Measurements from ENCODE around the gene RNF212. TPM values are rescaled to one million over a fixed set of nuclear protein-coding genes. Genes with fewer than 3 reads are reported as not detected.
A peak's percentile ranks its signal among the peaks of the same experiment; 100 is the strongest.

RNF212 gene
- total RNA-seq, 4 donors from 2014 or later: 4.5 to 6.6 (median 5.4) TPM; not detected in 1

DNA sequence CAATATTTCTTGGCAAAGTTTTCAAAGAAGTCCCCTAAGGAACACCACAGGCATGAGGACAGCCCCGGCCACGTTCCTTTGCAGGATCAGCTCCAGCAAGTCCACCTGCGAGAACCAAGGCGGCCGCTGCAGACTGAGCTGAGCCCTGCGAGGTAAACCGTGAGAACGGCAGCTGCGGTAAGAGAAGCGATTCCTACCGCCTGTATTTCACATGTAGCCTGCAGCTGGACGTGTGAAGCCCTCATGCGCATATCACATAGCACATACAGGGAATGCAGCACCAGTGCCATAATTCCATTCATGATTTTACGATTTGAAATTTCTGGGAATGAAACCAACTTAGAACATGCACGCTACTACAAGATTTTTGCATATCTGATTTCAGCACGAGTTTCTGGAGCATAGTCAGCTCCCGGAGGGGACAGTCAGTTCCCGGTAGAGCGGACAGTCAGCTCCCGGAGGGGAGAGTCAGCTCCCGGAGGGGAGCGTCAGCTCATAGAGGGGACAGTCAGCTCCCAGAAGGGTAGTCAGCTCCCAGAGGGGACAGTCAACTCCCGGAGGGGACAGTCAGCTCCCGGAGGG lies 60.2 kb downstream of the RNF212 start:
- Histone ChIP-seq H3K36me3 (no peaks in the 10 kb centered on the region), H3K27me3 (no peaks in the 10 kb centered on the region), H3K9me3 (no peaks in the 10 kb centered on the region), H3K4me1 (peaks cover 0 to 9% (median 0%) of the 10 kb centered on the region in 4 donors), H3K27ac (no peak overlapping the region), H3K4me3 (no peak overlapping the region)
- TF ChIP-seq POLR2A (IDR thresholded peaks at IDR 0.05): no peak
- TF ChIP-seq, protein P1, sequence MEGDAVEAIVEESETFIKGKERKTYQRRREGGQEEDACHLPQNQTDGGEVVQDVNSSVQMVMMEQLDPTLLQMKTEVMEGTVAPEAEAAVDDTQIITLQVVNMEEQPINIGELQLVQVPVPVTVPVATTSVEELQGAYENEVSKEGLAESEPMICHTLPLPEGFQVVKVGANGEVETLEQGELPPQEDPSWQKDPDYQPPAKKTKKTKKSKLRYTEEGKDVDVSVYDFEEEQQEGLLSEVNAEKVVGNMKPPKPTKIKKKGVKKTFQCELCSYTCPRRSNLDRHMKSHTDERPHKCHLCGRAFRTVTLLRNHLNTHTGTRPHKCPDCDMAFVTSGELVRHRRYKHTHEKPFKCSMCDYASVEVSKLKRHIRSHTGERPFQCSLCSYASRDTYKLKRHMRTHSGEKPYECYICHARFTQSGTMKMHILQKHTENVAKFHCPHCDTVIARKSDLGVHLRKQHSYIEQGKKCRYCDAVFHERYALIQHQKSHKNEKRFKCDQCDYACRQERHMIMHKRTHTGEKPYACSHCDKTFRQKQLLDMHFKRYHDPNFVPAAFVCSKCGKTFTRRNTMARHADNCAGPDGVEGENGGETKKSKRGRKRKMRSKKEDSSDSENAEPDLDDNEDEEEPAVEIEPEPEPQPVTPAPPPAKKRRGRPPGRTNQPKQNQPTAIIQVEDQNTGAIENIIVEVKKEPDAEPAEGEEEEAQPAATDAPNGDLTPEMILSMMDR (IDR thresholded peaks at IDR 0.05): no peak
- DNase-seq: peak in 2 of 3 donors; percentile 45 to 48

DNA sequence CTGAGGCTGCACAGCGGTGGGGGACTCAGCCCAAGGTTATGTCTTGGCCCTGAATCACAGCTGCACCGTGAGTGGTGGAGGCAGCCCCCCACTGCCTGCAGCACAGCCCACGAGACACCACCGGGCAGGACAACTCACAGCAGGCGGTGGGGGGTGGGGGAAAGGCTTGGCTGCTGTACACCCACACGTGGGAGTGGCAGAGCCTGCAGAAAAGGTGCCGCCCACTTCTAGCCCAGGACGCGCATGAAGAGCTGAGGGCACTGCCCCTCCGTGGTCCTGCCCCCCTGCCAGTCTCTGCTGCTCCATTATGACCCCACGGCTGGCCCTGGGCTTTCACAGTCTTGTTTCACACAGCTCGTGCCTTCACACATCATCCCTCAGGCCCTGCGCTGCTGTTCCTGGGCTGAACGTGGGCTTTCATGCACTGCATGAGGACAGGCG lies 61.1 kb downstream of the RNF212 start:
- Histone ChIP-seq H3K4me3 (no peak overlapping the region), H3K4me1 (peaks cover 0 to 18% (median 0%) of the 10 kb centered on the region in 4 donors), H3K27me3 (no peaks in the 10 kb centered on the region), H3K27ac (no peak overlapping the region), H3K36me3 (no peaks in the 10 kb centered on the region), H3K9me3 (no peaks in the 10 kb centered on the region)
- no peak for TF ChIP-seq POLR2A (IDR thresholded peaks at IDR 0.05)
- TF ChIP-seq, protein P1 (IDR thresholded peaks at IDR 0.05): no peak
- DNase-seq: peak in 2 of 3 donors; percentile 29 to 34

- no peak overlapping the region for H3K4me3 ChIP-seq
- no peak for TF ChIP-seq POLR2A (IDR thresholded peaks at IDR 0.05)
- TF ChIP-seq, protein P1 (IDR thresholded peaks at IDR 0.05): no peak
- H3K27me3 ChIP-seq: no peaks in the 10 kb centered on the region
- H3K4me1 ChIP-seq: peaks cover 0 to 22% (median 0%) of the 10 kb centered on the region in 4 donors
- H3K9me3 ChIP-seq: no peaks in the 10 kb centered on the region
- no peak overlapping the region for H3K27ac ChIP-seq
- H3K36me3 ChIP-seq: no peaks in the 10 kb centered on the region
- DNase-seq: peak in 1 of 3 donors; percentile 28
These were observed 61.9 kb downstream of the RNF212 start for GRCh38 chr4:1051472-1051871.

GRCh38 chr4:1050486-1051213 lies 62.7 kb downstream of the RNF212 start:
- peak in 2 of 3 donors; percentile 49 to 54 for DNase-seq
- Histone ChIP-seq H3K27ac (no peak overlapping the region), H3K36me3 (no peaks in the 10 kb centered on the region), H3K9me3 (no peaks in the 10 kb centered on the region), H3K4me3 (no peak overlapping the region), H3K4me1 (peaks cover 0 to 18% (median 0%) of the 10 kb centered on the region in 4 donors), H3K27me3 (no peaks in the 10 kb centered on the region)
- no peak for TF ChIP-seq POLR2A (IDR thresholded peaks at IDR 0.05)
- TF ChIP-seq, protein P1 (IDR thresholded peaks at IDR 0.05): peak in 2 of 6 experiments; percentile 34 to 46

- Histone ChIP-seq H3K4me3 (no peak overlapping the region), H3K4me1 (peaks cover 0 to 13% (median 0%) of the 10 kb centered on the region in 4 donors), H3K27me3 (no peaks in the 10 kb centered on the region), H3K36me3 (no peaks in the 10 kb centered on the region), H3K27ac (no peak overlapping the region), H3K9me3 (no peaks in the 10 kb centered on the region)
- peak in 2 of 3 donors; percentile 38 to 49 for DNase-seq
- no peak for TF ChIP-seq POLR2A (IDR thresholded peaks at IDR 0.05)
- TF ChIP-seq, protein P1 (IDR thresholded peaks at IDR 0.05): no peak
These were observed 63.8 kb downstream of the RNF212 start for GRCh38 chr4:1049591-1049905.
